Activated CD8-positive, alpha-beta memory T cell treated with anti-CD3 and anti-CD28 coated beads for 36 hours (primary cell): ENCODE measurements around the gene EXOC3L4. TPM values are rescaled to one million over a fixed set of nuclear protein-coding genes. Genes with fewer than 3 reads are reported as not detected.

Experiments used
- CTCF ChIA-PET: fragments of 350-600 bp; sonication (Branson Sonifier 250); formaldehyde crosslinking; loops from one replicate; lab custom pipeline; 2021; ENCODE audit warnings: antibody characterized with exemption; lab: Charles Lee
- POLR2A ChIA-PET: fragments of 350-600 bp; sonication (Branson Sonifier 250); formaldehyde crosslinking; loops from one replicate; lab custom pipeline; 2021; ENCODE audit warnings: antibody characterized with exemption; lab: Charles Lee
- total RNA-seq, 2 experiments: library from RNA; stranded (reverse); gene quantifications; one replicate each; pipeline ENCODE4 v1.2.3, GENCODE V29; 2021

Gene EXOC3L4
- total RNA-seq, 2 experiments from 2014 or later: not detected

- CTCF ChIA-PET: interaction anchor here (2.3 kb wide), 1 partner anchor 18 kb away, joined by 13 read pairs; no protein-coding TSS in a partner anchor
- POLR2A ChIA-PET: no interaction called here
These were observed 7.1 kb upstream of the EXOC3L4 start for GRCh38 chr14:103087343-103087835.

DNA sequence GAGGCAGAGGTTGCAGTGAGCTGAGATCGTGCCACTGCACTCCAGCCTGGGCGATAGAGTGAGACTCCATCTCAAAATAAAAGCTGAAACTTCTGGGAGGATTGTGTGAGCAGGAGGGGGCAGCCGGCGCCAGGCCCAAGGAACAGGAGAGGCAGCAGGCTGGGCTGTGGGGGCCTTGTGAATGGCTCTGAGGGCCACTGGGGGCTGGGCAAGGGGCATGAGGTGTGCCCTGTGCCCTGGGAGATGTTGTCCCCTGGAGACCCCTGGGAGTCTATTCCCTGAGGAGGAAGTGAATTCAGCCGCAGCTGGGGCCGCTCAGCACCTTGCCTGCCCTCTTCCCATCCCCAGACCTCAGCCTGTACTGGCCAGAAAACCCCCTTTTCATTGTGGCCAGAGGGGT is 5.6 kb upstream of the EXOC3L4 start:
- CTCF ChIA-PET: no interaction called here
- POLR2A ChIA-PET: no interaction called here

DNA sequence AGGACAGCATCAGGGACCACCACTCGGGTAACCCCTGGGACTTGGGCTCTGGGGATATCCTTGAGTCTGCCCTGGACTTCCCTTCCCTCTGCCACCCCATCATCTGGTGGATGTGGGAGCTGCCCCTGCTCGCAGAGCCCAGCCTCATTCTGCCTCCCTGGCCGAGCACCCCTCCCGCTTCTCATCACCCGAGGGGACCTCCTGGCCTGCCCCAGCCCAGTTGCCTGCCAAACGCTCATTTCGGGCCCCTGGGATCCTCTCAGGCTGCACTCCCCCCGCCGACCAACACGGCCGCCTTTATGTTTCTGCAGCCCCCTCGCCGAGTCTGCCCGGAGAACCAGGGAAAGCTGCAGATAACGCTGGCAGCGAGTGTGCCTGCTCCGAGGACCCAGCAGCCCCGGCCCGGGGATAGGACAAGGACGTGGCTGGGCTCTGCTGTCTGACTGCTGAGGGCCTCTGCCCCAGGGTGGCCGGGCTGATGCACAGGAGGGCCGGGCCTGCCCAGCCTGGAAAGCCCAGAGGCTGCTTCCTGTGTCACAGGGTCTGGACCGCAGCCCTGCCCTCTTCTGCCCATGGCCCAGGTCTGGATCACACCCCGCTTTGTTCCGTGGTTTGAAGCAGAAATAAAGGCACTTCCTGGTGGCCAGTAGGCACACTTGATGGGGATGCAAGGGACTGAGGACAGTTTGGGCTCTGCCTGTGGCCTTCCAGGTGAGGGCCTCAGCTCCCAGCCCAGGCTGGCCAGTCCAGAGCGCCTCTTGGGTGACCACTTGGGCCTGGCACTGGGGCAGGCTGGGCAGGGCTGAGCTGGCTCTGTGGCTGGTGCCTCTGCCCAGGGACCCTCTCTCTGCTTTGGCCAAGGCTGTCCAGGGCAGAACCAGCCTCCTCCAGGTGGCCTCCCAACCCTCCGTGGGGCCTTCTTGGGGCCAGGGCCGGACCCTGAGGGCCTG is 4.9 kb upstream of the EXOC3L4 start:
- ChIA-PET CTCF (no interaction called here), POLR2A (no interaction called here)

DNA sequence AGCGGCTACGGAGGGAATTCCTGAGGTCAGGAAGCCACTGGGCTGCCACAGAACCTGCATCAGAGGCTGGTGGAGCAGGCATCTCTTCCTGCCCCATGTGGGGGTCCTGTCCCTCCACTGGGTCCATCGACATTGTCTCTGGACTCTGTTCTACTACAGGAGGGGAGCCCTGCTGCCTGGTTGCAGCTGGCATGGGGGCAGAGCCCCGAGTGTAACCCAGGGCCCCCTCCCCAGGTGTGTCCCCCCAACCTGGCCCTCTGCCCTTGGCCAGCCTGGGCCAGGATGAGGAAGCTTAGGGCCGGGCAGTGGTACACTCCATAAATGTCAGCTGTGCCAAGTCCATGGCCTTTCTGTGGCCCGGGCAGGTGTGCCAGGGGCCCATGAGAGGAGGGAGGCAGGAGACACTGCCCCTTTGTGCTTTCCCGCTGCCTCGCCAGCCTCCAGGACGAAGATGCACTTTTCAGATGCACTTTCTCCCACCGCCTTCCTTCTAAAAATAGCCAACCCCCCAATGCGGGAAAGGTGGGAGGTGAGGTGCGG is 4.0 kb upstream of the EXOC3L4 start:
- CTCF ChIA-PET: interaction anchor here (0.8 to 2.3 kb wide), 2 partner anchors 15 to 16 kb away, joined by 3 to 10 read pairs; no protein-coding TSS in a partner anchor
- POLR2A ChIA-PET: no interaction called here

DNA sequence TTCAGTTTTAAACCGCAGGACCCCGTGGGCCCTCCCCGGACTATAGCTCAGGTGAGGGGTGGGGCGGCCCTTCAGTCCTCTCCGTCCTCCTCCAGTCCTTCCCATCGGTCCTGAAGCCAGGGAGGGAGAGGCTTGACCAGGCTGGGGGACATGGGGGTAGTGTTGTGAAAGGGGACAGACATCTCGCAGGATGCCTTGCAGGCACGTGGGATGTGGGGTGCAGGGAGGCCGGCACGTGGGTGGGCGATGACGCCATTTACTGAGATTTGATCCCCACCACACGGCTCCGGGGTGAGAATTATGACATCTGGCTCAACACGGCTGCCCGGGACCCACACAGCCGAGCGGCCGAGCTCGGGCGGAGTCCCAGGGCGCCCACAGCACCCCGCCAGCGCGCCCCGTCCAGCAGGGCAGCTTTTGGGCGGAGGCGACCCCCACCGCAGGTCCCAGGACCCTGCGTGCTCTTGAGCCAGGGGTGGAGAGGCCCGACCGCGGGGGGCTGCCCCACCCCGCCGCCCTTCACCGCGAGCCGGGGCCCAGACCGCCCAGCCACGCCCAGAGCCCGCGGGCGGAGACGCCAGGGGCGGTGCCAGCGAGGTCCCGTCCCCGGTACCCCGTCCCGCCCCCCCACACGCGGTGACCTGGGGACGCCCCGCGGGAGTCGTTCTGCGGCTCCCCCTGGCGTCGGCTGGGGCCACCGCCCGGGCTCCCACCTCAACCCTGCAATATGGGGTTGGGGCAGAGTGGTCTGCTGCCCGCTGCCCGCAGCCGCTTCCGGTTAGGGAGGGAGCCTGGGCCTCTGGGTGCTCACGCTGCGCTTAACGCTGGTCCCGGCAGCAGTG is 3.3 kb upstream of the EXOC3L4 start:
- POLR2A ChIA-PET: no interaction called here
- CTCF ChIA-PET: interaction anchor here (0.8 to 2.3 kb wide), 2 partner anchors 14 to 15 kb away, joined by 3 to 10 read pairs; no protein-coding TSS in a partner anchor

DNA sequence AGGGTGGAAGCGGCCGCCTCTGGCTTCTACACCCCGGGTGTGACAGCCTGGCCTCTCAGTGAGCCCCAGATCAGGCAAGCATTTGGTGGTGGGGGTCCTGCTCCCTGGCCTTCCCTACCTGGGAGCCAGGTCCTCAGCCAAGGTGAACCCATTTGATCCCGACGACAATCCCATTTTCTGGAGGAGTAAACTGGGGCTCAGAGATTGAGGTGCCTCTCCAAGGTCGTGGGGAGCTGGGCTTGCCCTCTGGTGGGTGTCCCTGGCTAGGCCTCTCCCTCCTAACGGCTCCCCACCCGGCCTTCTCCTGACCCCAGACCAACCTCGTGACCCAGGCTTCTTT is 2.7 kb upstream of the EXOC3L4 start:
- ChIA-PET CTCF (interaction anchor here (0.9 to 2.3 kb wide), 2 partner anchors 13 to 397 kb away, joined by 4 to 10 read pairs; no protein-coding TSS in a partner anchor), POLR2A (no interaction called here)

DNA sequence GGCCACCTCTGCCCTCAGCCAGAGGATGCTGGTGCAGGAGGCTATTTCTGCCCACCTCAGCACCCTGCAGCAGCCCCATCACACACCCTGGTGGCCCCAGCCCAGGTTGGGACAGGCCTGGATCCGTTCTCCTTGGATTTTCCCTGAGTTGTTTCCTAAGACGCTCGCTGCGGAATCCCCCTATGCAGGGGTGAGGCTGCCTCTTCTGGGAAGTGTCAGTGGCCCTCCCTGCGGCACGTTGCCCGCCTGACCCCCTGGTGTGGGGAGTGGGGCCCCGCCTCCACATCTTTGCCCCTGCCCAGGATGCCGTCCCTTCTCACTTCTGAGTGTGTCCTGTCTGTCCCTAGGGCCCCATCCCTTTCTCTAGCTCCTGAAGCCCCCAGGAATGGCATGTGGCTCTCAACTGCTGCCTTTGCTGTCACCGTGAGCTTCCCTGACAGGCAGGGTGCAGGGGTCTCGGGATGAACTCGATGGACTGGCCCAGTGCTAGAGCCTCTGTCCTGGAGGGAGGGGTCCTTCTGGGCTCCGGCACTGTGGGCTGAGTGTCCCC is 594 bp upstream of the EXOC3L4 start:
- CTCF ChIA-PET: no interaction called here

GRCh38 chr14:103095210-103095778 is 769 bp downstream of the EXOC3L4 start:
- ChIA-PET POLR2A (no interaction called here), CTCF (interaction anchor here (2.8 kb wide), 1 partner anchor 10 kb away, joined by 21 read pairs; no protein-coding TSS in a partner anchor)

More for the DNA sequence above, 594 bp upstream of the EXOC3L4 start:
- POLR2A ChIA-PET: no interaction called here

DNA sequence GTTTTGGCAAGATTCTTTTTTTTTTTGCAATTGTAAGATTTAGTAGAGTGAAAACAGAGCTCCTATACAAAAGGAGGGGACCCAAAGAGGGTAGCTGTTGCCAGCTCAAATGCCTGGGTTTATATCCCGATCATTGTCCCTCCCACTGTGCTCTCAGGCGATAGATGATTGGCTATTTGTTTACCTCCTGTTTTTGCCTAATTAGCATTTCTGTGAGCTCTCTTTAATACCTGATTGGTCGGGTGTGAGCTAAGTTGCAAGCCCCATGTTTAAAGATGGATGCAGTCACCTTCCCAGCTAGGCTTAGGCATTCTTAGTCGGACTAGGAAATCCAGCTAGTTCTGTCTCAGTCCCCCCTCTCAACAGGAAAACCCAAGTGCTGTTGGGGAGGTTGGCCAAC is 1.9 kb downstream of the EXOC3L4 start:
- ChIA-PET CTCF (interaction anchor here (2.8 kb wide), 1 partner anchor 9 kb away, joined by 21 read pairs; no protein-coding TSS in a partner anchor), POLR2A (no interaction called here)

DNA sequence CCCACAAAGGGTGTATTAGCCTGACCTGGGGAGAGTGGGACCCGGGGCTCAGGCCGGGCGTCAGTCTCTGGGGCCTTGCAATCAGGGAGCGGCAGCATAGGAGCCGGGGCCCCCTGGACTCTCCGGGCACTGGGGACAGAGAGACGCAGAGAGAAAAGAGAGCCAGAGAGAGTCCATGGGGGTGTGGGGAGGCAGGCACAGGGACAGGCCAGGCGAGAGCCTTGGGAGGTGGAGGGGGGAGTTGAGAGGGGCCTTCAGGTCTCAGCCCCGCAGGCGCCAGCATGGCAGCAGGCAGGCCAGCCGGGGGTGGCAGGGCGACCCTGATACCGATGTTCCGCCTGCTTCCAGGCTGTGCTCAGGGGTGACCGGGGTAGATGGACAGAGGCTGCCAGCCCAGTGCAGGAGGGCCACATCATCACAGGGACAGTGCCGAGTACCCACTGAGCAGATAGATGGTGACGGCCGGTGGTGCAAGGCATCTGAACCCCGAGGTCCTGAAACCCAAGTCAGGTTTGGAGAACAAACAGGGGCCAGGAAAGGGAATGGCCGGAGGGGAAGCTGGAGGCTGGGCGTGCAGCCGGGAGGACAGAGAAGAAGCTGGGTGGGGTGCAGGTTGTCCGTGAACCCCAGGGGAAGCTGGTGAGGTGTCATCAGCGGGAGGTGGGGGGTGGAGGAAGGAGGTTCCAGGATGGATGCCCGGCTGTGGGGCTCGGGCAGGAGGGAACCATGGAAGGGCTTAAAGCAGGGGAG is 2.9 kb downstream of the EXOC3L4 start:
- ChIA-PET CTCF (interaction anchor here (2.8 kb wide), 1 partner anchor 8 kb away, joined by 21 read pairs; no protein-coding TSS in a partner anchor), POLR2A (no interaction called here)

- POLR2A ChIA-PET: no interaction called here
- CTCF ChIA-PET: no interaction called here
These were observed 3.8 kb downstream of the EXOC3L4 start for GRCh38 chr14:103097994-103098957.

GRCh38 chr14:103099081-103099732 is 4.7 kb downstream of the EXOC3L4 start:
- ChIA-PET POLR2A (no interaction called here), CTCF (no interaction called here)

- CTCF ChIA-PET: no interaction called here
- POLR2A ChIA-PET: no interaction called here
These were observed 5.3 kb downstream of the EXOC3L4 start for GRCh38 chr14:103099733-103100280.

DNA sequence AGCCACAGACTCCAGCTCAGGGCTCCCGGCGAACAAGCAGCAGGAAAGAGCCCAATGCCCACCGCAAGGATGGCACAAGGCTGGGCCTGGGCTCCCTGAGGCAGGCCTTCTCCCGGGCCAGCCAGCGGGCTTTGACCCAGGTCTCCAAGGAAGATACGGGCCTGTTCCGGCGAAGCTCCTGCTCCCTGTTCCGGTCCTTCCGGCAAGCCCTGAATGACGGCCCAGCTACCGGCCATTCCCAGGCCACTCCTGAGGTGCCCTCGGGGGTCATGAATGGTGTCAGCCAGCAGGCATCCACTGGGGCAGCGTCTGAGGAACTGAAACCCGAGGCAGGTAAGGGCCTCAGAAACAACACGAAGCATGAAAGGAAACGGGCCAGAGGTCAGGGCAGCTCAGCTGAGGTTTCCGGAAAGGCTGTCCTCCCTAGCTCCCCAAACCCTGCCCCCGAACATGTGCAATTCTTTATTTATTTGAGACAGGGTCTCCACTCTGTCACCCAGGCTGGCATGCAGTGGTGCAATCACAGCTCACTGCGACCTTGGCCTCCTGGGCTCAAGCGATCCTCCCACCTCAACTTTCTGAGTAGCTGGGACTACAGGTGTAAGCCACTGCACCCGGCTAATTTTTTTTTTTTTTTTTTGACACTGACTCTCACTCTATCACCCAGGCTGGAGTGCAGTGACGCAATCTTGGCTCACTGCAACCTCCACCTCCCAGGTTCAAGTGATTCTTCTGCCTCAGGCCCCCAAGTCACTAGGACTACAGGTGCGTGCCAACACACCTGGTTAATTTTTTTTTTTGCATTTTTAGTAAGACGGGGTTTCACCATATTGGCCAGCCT is 6.0 kb downstream of the EXOC3L4 start:
- ChIA-PET POLR2A (interaction anchor here (0.6 kb wide), 1 partner anchor 14 kb away, joined by 3 read pairs; no protein-coding TSS in a partner anchor), CTCF (interaction anchor here (0.9 kb wide), 1 partner anchor 27 kb away, joined by 4 read pairs; no protein-coding TSS in a partner anchor)
